IPS DF 6.9 (cell line): Measurements from ENCODE around the gene MRPL36.
"Not testable (repeated sequence)": the region's sequence is repeated elsewhere in the genome, so short reads cannot be mapped to it uniquely, and the experiment has no call there.

ENCODE experiments used
- DNase-seq: peaks from one replicate; pipeline ENCODE4 v3.0.0-alpha.2; 2013; ENCODE audit warnings: low read depth, low spot score
- H3K27ac ChIP-seq: one replicate; pipeline ENCODE4 v1.5.1; 2013; ENCODE audit warnings: low read length, control low read depth
- H3K27me3 ChIP-seq: 2 replicates; pipeline ENCODE4 v1.6.1; 2013; ENCODE audit warnings: mild to moderate bottlenecking, low read length; ENCODE audit not compliant: control insufficient read depth, insufficient read depth
- H3K36me3 ChIP-seq: 2 replicates; pipeline ENCODE4 v1.6.1; 2013; ENCODE audit warnings: low read length; ENCODE audit not compliant: control insufficient read depth, insufficient read depth
- H3K4me1 ChIP-seq: 2 replicates; pipeline ENCODE4 v1.6.1; 2013; ENCODE audit warnings: low read length; ENCODE audit not compliant: control insufficient read depth, insufficient read depth
- H3K4me3 ChIP-seq: 2 replicates; pipeline ENCODE4 v1.5.1; 2013; ENCODE audit warnings: mild to moderate bottlenecking, low read length
- H3K9me3 ChIP-seq: 2 replicates; pipeline ENCODE4 v1.6.1; 2013; ENCODE audit warnings: low read length, inconsistent platforms; ENCODE audit not compliant: control insufficient read depth, insufficient read depth
- WGBS: extraction: QIAGEN DNeasy Blood & Tissue Kit; methylation state at CpG from one replicate; pipeline ENCODE4 v1.1.7; 2013; ENCODE audit warnings: mixed read lengths, missing lambda C conversion rate; ENCODE audit not compliant: insufficient read length, insufficient coverage; 5-methylcytosine and 5-hydroxymethylcytosine counted together

The MRPL36 gene

DNA sequence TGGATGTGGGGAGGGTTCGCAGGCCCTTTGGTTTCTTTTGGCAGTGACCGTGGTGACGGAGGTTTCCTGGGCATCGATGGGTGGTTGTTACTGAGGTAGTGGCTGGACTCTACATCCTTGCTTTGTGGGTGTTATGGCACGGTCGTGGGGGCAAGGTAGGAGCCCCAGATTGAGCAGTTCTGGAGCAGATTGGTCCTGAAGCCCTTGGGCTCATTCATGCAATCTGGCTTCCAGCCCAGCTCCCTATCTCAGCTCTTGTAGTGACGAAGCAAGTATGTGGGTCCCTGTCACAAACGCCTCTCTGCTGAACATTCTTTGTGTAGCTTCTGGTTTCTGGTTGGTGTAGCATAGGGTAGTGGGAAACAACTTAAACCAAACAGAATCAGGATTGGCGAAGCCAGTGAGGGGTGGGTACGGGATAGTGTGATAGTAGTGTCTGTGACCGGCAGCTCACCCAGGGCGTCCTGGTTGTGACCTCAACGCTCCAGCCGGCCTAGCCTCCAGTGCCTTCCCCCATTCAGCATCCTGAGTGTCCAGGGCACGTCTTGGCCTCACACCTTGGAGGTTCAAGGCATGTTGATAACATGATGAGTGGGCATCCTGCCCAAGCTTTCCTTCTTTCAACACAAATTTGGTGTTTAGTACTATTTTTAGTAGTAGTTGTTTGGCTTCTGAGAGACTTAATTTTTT is 4.5 kb upstream of the MRPL36 start:
- H3K27ac ChIP-seq: no peak overlapping the region
- no peak overlapping the region for H3K4me3 ChIP-seq
- peaks cover 41% of the 10 kb centered on the region for H3K36me3 ChIP-seq
- no peak for DNase-seq
- no peaks in the 10 kb centered on the region for H3K27me3 ChIP-seq
- H3K9me3 ChIP-seq: no peaks in the 10 kb centered on the region
- H3K4me1 ChIP-seq: no peaks in the 10 kb centered on the region
- no CpG with 5 or more reads among the region's 15 CpGs for WGBS

DNA sequence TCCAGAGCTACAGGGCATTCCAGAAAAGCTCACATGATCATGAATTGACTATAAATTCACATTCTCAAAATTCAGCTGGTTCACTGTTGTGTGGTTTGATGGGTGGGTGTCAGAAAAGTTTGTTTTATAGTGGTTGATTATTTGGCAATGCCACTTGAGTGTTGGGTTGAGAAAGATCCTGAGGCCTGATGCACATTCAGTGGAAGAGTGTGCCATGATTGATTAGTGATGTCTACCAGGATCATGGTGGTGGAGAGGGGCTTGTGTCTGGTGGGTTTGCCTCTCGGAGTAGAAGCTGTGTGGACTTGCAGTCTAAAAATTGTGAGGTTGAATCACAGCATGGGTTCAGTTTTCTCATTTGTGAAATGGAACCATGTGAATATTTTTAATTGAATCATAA is 3.6 kb upstream of the MRPL36 start:
- no peak overlapping the region for H3K27ac ChIP-seq
- no peak overlapping the region for H3K4me3 ChIP-seq
- H3K27me3 ChIP-seq: no peaks in the 10 kb centered on the region
- H3K9me3 ChIP-seq: no peaks in the 10 kb centered on the region
- WGBS: no CpG with 5 or more reads among the region's 1 CpG
- no peak for DNase-seq
- peaks cover 40% of the 10 kb centered on the region for H3K36me3 ChIP-seq
- no peaks in the 10 kb centered on the region for H3K4me1 ChIP-seq

DNA sequence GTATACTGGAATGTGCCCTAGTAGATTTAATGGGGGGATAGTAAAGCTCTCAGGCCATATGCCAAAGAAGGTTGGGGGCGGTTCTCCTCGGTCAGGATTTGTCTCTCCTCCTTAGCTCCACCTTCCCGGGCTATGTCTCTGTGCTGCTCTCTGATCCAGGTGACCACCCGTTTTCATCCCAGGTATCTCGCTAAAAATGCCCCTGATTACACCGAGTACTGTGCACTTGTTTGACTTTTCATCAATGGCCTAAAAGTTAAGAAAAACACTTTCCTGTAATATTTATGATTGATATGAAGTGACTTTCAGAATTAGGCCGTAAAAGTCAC is 2.3 kb upstream of the MRPL36 start:
- WGBS: no CpG with 5 or more reads among the region's 7 CpGs
- H3K36me3 ChIP-seq: peaks cover 40% of the 10 kb centered on the region
- DNase-seq: no peak
- no peaks in the 10 kb centered on the region for H3K9me3 ChIP-seq
- peaks cover 2% of the 10 kb centered on the region; the same call in 1 of the 2 replicates for H3K4me1 ChIP-seq
- H3K27me3 ChIP-seq: no peaks in the 10 kb centered on the region
- H3K4me3 ChIP-seq: peak overlapping the region; percentile 83; the same call in 1 of the 2 replicates
- no peak overlapping the region for H3K27ac ChIP-seq

DNA sequence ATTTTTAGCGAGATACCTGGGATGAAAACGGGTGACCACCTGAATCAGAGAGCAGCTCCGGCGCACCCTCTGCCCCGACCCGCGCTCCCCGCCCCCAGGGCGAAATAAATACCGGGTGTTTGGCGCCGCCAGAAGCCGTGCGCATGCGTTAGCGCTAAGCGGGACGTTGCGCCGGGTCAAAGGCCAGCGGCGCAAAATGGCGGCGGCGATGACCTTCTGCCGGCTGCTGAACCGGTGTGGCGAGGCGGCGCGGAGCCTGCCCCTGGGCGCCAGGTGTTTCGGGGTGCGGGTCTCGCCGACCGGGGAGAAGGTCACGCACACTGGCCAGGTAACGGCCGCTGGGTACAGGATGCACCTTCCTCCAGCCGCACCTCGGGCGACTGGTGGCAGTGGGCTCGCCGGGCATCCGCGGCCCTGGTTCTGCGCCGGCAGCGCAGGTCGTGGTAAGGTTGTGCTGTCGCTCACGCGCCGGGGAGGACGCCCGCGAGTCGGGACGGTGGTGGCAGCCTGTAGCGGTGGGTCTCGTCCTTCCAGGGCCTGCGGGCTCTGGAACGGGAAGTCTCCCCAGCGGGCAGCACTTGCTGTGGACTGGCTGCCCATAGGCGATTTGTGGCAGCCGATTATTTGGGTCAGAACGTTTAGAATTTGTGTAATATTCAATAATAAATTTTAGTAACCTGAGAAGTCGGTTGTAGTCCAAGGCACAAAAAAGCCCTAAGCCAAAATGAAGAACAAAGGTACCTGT is 1.8 kb upstream of the MRPL36 start, which contains the start of gene NDUFS6:
TSS of gene NDUFS6 (plus strand) at position 186 of the 745 bp plus-strand sequence. CDS start at position 197, 11 bp downstream.
- no peak for DNase-seq
- H3K4me1 ChIP-seq: peaks cover 2% of the 10 kb centered on the region; the same call in 1 of the 2 replicates
- H3K9me3 ChIP-seq: no peaks in the 10 kb centered on the region
- WGBS: no CpG with 5 or more reads among the region's 69 CpGs
- H3K27ac ChIP-seq: no peak within 1 kb of the TSS
- peak within 1 kb of the TSS; percentile 83 for H3K4me3 ChIP-seq
- H3K27me3 ChIP-seq: no peaks in the 10 kb centered on the region
- peaks cover 36% of the 10 kb centered on the region for H3K36me3 ChIP-seq

DNA sequence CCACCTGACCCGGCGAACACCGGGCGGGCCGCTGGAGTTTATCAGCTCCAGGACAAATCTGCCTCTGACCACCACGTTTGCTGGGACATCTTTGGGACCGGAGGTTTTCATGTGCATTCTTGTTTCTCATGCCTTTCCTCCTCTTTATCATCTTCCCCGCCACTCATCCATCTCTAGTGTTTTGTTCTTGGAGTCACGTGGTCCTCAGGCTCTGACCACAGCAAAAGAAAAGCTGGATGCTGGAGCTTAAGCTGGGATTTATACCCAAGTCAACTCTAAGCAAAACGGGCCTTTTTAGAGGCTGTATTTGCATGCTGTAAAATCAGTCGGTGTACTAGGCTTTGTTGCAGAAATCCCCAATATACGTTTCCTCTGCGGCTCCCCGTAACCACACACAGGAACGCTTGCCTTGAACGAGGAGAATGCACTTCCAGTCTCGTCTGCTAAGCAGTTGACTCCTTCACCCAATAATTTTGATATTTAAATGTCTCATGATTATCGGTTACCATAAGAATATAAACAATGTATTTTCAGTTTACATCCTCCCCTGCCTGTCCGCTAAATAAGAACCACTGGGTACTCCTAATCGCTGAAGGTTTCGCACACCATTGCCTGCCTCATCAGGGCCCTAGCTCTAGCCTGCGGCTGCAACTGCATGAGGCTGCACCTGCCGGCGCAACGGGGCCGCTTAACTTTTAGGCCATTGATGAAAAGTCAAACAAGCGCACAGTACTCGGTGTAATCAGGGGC is 1.0 kb upstream of the MRPL36 start:
- H3K36me3 ChIP-seq: peaks cover 29% of the 10 kb centered on the region

DNA sequence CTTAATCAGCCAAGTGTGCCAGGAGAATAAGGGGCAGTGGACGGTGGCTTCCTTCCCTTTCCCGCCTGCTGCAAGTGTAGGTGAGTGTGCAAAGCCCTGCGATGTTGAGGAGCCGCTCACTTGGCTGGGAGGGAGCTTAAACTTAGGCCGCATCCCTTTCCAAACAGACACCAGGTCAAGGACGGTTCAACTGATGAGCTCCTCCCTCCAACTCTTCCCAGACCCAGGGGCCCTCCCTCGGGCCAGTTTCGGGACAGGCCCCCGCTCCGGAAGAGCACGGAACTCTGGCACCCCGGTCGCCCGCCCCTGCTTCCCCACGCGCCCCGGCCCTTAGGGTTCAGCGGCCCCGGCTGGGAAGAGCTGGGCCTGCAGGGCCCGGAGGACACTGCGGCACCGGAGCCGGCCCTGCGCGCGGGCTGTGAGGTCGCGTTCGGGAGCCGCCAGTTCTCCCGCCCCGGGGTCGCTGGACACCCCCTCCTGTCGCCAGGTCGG is 481 bp downstream of the MRPL36 start:
- DNase-seq: no peak
- peaks cover 24% of the 10 kb centered on the region for H3K36me3 ChIP-seq

More for the DNA sequence above, 1.0 kb upstream of the MRPL36 start:
- Histone ChIP-seq H3K4me1 (peaks cover 2% of the 10 kb centered on the region; the same call in 1 of the 2 replicates), H3K4me3 (peak overlapping the region; percentile 83; the same call in 1 of the 2 replicates), H3K27ac (no peak overlapping the region), H3K9me3 (no peaks in the 10 kb centered on the region), H3K27me3 (no peaks in the 10 kb centered on the region)
- WGBS: no CpG with 5 or more reads among the region's 28 CpGs
- no peak for DNase-seq

GRCh38 chr5:1798589-1798988 is 1.0 kb downstream of the MRPL36 start:
- H3K27me3 ChIP-seq, DNase-seq, H3K27ac ChIP-seq, H3K4me1 ChIP-seq, H3K9me3 ChIP-seq: not testable (repeated sequence)
- WGBS: no CpG with 5 or more reads among the region's 16 CpGs
- Histone ChIP-seq H3K36me3 (peaks cover 18% of the 10 kb centered on the region), H3K4me3 (peak overlapping the region; percentile 83; the same call in 1 of the 2 replicates)

More for the DNA sequence above, 481 bp downstream of the MRPL36 start:
- Histone ChIP-seq H3K27me3 (no peaks in the 10 kb centered on the region), H3K9me3 (no peaks in the 10 kb centered on the region), H3K4me3 (peak overlapping the region; percentile 83), H3K27ac (no peak overlapping the region), H3K4me1 (peaks cover 2% of the 10 kb centered on the region; the same call in 1 of the 2 replicates)
- WGBS: no CpG with 5 or more reads among the region's 35 CpGs

GRCh38 chr5:1797855-1798254 is 1.8 kb downstream of the MRPL36 start:
- Histone ChIP-seq H3K36me3 (peaks cover 12% of the 10 kb centered on the region), H3K27me3 (no peaks in the 10 kb centered on the region), H3K9me3 (no peaks in the 10 kb centered on the region), H3K4me1 (peaks cover 2% of the 10 kb centered on the region; the same call in 1 of the 2 replicates), H3K4me3 (no peak overlapping the region), H3K27ac (no peak overlapping the region)
- no CpG with 5 or more reads among the region's 11 CpGs for WGBS
- DNase-seq: no peak

DNA sequence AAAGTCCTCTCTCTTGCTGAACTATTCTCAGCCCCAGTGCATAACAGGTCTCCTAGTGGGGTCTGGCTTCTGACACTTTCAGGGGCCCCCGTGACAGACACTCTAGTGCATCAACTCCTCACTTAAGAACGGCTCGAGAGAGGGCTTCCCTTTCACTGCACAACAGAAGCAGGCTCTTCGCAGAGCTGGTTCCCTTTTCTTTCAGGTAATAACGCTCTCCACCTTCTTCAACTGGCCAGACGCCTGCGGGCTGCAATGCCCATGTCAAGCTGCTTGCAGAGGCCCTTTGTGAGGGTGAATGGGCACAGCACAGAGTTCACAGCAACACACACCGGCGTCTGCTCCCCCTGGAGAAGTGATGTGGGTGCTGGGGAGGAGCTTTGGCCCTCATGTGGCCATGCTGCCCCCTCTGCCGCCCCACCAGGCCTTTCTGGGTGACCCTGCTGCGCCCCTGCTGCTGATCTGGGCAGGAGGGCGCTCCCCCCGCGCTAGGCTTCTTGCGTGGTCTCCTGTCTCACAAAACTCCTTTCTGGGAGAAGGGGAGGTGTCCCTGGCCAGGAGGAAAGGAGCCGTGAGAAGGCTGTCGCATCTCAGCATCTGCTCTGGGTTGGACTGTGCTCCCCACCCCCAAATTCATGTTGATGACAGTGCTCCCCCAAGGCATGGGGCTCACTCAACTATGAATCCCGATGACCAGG is 2.4 kb downstream of the MRPL36 start:
- Histone ChIP-seq H3K4me3 (no peak overlapping the region), H3K27ac (no peak overlapping the region), H3K4me1 (peaks cover 2% of the 10 kb centered on the region; the same call in 1 of the 2 replicates), H3K36me3 (peaks cover 10% of the 10 kb centered on the region), H3K27me3 (no peaks in the 10 kb centered on the region), H3K9me3 (no peaks in the 10 kb centered on the region)
- no CpG with 5 or more reads among the region's 18 CpGs for WGBS
- DNase-seq: no peak
